MV-4-11 (cell line): ENCODE measurements around the gene CLMP.
A peak's percentile ranks its signal among the peaks of the same experiment; 100 is the strongest.

Experiments
- DNase-seq: peaks from one replicate; lab custom pipeline; 2025; lab: John Stamatoyannopoulos, UW

The CLMP gene

DNA sequence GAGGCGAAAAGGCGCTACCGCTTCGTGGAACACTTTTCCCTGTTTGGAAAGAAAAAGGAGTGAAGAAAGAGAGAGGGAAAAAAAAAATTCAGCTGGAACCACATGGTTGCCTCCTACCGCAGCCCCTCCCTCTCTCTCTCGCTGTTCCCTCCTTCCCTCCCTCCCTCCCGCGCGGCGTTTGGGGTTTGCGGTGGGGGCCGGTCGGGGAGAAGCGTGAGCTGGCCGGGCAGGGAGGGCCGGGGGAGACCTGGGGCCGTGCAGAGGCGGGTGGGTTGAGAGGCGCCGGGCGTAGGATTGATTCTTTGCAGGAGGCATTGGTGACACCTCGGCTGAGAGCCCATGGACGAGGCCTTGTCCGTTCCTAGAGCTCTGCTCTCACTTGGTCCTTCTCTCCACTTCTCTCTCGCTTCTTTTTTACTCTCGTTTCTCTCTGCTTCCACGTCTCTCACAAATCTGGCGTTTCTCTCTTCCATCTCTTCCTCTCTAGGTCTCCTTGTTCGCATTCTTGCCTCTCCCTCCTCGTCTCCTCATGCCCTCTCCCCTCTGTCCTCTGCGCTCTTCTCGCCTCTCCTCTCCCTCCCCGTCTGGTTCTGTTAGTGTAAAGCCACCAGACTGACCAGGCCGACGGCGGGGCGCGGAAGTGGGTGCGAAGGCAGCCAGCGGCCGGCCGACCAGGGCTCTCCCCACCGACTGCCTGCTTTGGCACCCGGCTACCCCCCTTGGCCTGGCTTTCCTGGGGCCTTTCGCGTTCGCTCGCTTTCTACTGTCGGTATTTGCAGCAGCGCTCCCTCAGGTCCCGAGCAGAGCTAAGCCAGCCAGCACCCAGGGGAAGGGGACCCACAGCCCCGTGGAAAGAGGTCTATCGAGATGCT is at the start of gene CLMP:
Gene CLMP, minus strand, starts transcription at position 61 of the 872 bp plus-strand sequence. CDS start 308 bp downstream, outside the sequence.
- no peak for DNase-seq

- DNase-seq: no peak
These were observed 47.0 kb upstream of the CLMP start for GRCh38 chr11:123241874-123242543.

DNA sequence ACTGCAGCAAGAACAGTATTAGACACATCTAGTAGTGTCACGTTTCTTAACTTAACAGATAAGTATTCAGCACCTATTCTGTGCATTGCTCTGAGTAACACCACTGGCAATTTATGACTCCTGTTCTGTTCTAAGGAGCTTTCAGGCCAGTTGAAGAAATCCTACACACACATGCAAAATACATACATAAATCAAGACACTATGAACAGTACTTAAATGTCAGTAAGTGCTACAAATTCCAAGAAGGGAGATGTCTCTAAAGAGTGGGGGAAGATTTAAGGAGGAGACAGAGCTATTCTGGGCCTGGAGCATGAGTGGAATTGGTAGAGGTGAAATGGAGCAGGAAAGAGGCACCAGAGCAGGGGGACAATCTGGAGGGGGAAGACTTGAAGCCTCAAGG is 46.2 kb upstream of the CLMP start:
- no peak for DNase-seq

DNA sequence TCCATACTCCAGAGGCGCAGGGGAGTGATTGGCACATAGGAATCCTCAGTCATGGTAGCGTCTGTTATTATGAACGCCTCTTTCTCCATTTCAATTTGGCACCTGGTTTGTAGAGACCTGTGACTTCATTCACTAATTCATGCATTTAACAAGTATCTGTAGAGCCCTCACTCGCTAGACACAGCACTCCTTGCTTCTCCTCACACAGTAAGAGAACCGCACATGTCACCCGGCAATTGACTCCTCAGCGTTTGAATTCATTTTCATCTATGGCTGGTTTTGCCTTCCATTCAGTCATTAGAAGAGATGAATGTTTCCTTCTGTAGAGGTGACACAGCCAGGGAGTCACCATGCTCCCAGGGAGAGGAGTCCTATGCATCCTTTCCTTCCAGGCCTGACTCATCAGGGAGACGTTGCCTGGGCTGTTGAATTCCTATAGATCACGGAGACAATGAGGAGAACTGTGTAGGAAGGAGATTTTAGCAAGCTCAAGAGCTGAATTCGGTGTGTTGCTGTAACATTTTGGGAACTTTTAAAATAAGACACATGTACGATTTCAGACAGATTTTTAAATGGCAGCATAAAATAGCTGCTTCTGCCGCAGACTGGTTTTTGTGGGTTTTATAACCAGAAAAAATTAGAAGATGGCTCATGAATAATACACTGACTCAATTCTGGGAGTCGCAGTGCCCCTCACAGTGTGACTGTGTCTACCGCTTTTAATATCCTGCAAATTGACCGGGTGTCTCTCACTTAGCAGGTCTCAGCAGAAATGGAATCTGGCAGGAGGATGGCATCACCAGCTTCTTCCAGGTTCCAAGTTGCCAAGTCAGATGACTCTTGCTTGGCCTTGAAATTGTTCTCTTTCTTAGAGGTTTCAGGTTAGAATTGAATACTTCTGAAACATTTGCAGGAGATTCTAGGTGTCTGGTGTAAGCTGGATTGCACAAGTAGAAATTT is 44.4 kb upstream of the CLMP start:
- no peak for DNase-seq

DNA sequence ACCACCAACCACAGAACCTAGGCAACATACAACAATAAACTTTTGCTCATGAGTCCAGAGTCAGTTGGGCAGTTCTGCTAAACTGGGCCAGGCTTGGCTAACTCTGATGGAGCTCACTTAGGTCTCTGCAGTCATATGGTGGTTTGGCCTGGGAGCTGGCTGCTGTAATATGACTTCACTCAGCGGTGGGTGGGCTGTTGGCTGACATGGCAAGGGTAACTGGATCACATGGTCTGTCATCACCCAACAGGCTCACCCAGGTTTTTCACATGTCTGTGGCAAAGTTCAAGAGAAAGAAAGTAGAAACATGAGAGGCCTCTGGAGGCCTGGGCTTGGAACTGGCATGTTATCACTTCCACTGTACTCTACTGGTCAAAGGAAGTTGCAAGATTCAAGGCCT is 43.2 kb upstream of the CLMP start:
- DNase-seq: peak; percentile 63

DNA sequence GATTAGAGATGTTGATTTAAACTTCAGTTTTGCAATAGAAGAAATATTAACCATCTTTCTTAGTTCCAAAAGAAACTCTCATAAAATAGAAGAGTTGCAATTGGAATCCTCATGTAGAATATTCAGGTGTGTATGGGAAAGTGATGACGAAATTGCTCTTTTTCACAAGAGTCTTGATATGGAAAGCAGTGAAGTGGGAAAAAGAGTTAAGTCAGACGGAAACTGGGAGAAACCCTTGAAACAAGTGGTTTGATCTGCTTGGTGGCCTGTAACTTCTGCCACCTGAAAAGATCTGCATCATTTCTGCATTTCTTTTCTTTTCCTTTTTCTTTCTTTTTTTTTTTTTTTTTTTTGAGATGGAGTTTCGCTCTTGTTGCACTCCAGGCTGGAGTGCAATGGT is 41.8 kb upstream of the CLMP start:
- no peak for DNase-seq

DNA sequence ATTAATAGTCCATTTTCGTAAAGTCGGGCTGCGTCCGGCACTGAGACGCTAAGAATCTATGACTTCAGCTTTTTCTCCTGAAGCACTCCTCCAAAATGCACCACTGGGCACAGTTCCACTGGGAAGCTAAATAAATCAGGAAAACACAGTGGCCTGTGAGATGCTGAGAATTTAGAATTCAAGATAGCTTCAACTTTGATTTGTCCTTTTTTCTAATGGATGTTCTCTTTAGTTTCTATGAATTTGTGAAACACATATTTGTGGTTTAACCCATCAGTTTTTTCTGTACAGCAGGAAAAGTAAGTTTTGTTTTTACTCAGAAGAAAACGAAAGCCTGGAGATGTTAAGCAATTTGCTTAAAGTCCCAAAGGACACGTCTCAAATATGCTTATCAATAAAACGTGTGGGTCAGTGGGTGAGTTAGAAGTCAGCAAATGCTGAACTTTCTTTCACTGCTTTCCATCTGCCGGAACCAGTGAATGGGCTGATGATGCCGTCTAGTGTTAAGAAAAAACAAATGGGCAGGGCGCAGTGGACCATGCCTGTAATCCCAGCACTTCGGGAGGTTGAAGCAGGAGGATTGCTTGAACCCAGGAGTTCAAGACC is 40.7 kb upstream of the CLMP start:
- peak; percentile 59 for DNase-seq

GRCh38 chr11:123235117-123235655 is 40.1 kb upstream of the CLMP start:
- no peak for DNase-seq

GRCh38 chr11:123233975-123234334 is 38.9 kb upstream of the CLMP start:
- peak; percentile 65 for DNase-seq

- peak; percentile 30 for DNase-seq
These were observed 38.4 kb upstream of the CLMP start for GRCh38 chr11:123233280-123233974.

DNA sequence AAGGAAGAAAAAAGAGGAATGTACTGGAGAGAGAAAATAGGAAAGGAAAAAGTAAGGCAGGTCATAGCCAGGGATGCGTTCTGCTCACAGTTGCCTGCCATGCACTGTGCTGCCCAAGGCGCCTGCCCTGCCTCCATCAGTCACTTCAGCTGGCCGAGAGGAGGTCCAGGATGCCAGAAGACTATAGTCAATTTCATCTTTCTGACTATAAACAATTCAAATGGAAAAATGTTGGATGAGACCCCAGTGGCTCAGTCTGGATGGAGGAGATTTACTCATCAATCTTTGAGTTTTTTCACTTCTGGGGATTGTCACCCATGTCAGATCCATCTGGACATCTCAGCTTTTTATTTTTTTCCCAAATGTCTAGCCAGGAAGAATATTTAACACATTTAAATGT is 36.7 kb upstream of the CLMP start:
- DNase-seq: no peak

GRCh38 chr11:123231256-123231655 is 36.2 kb upstream of the CLMP start:
- DNase-seq: no peak

DNA sequence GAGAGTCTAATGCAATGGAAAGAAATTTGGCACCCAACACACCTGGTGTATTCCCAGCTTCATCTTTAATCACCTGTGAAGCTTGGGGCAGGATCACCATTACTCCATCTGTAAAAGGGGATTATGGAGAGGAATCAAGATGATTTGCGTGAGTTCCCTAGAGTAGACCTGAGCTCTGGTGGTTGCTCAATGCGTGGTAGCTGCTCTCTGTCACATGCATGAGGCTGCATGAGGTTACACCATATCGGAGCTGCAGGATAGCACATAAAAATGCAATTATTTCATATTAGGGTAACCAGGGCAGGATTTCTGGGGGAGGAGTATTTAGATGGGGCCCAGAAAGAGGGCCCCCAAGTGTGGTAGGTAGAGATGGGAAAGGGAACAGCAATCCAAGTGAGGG is 35.3 kb upstream of the CLMP start:
- no peak for DNase-seq

DNA sequence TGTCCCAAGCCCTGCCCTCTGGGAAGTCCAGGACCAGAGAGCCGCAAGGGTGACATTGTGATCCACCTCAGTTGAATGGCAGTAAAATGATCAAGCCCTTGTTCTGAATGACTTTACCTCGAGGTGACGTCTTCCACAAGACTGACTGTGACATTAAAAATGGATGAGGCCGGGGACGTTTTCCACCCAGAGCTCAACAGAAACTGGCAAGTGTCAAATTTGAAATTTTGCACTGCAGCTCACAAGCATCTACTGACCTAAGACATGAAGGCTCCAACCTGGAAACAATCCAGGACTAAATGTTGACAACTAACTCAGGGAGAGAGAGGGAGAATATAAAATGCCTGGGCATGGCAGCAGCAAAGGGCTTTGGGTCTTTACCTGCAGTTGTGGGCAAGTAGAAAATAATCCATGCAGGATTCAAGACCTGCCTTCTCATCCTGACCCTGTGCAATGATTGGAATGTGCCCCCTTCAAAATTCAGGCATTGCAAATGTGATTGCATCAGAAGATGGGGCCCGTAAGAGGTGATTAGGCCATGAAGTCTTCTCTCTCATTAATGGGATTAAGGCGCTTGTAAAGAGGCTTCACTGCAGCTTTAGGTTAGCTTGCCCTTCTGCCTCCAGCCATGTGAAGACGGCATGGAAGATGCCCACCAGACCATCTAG is 33.6 kb upstream of the CLMP start:
- no peak for DNase-seq

GRCh38 chr11:123227763-123228495 is 32.9 kb upstream of the CLMP start:
- DNase-seq: no peak

DNA sequence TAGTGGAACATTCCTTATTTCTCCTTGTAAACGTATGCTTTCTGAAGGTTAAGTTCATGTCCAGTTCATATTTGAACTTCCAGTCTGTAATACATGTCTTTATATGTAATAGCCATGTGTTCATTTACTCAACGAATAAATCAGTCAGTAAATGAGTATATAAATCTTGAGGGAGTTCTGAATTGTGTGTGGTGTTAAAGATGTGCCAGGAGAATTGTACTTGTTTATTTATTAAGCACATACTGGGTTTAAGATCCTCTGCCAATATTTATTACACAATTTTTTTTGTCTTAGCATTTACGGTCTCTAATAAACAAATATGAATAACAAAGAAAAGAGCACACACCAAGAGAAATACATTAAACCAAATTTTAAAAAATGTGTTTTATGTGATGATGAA is 26.5 kb upstream of the CLMP start:
- DNase-seq: no peak

GRCh38 chr11:123221096-123221561 is 26.1 kb upstream of the CLMP start:
- DNase-seq: no peak

- DNase-seq: no peak
These were observed 24.1 kb upstream of the CLMP start for GRCh38 chr11:123219066-123219690.

GRCh38 chr11:123218451-123218850 is 23.4 kb upstream of the CLMP start:
- DNase-seq: no peak
